Kidney (tissue), 14 donors: ENCODE results near the gene RPL39. TPM values are rescaled to one million over a fixed set of nuclear protein-coding genes. Genes with fewer than 3 reads are reported as not detected.

Source experiments
- DNase-seq, 5 donors: peaks; one replicate each; pipeline ENCODE4 v3.0.0-alpha.2; 2013 to 2020
- FAIRE-seq: peaks from 2 replicates; lab custom pipeline; 2012; peaks lifted over from hg19 to GRCh38; lab: Jason Lieb, UNC
- H3K27ac ChIP-seq, 2 donors: one replicate each; pipeline ENCODE4 v1.7.0; 2013; ENCODE audit warnings: low read depth in 2 of 2, low read length in 2 of 2, inconsistent platforms in 1 of 2
- H3K27me3 ChIP-seq: one replicate; pipeline ENCODE4 v1.7.1; 2013; ENCODE audit warnings: low read length, inconsistent platforms; ENCODE audit not compliant: control insufficient read depth, insufficient read depth
- H3K36me3 ChIP-seq, 3 donors: one replicate each; pipeline versions ENCODE4 v1.7.0 to v1.7.1; 2013; ENCODE audit warnings: low read length in 3 of 3, control low read depth in 1 of 3, inconsistent platforms in 1 of 3; ENCODE audit not compliant: insufficient read depth in 3 of 3, control insufficient read depth in 2 of 3
- H3K4me1 ChIP-seq, 3 donors: one replicate each; pipeline versions ENCODE4 v1.7.0 to v1.7.1; 2013; ENCODE audit warnings: low read length in 3 of 3, inconsistent platforms in 1 of 3, low read depth in 1 of 3; ENCODE audit not compliant: control insufficient read depth in 2 of 3, insufficient read depth in 2 of 3
- H3K4me3 ChIP-seq, 3 donors: one replicate each; pipeline versions ENCODE4 v1.7.0 to v1.8.1; 2013; ENCODE audit warnings: low read length in 3 of 3, control low read depth in 1 of 3, inconsistent platforms in 1 of 3
- H3K9ac ChIP-seq, 3 donors: one replicate each; pipeline versions ENCODE4 v1.7.0 to v1.7.1; 2013; ENCODE audit warnings: low read length in 3 of 3, control low read depth in 1 of 3, inconsistent platforms in 1 of 3
- H3K9me3 ChIP-seq, 3 donors: one replicate each; pipeline versions ENCODE4 v1.7.0 to v1.7.1; 2013; ENCODE audit warnings: low read length in 3 of 3, control low read depth in 1 of 3, inconsistent platforms in 1 of 3; ENCODE audit not compliant: control insufficient read depth in 2 of 3, insufficient read depth in 1 of 3
- CTCF ChIP-seq: IDR thresholded peaks from 3 replicates; pipeline ENCODE4 v1.5.1; 2012; ENCODE audit warnings: mild to moderate bottlenecking, moderate library complexity, borderline replicate concordance; ENCODE audit not compliant: insufficient read depth; ENCODE audit errors: extremely low read depth
- intact Hi-C: fragments of 100-400 bp; cut with DNase I; formaldehyde crosslinking; loops from one replicate; pipeline ENCODE4 v1.11.1; 2022
- polyA plus RNA-seq: library from polyadenylated mRNA; stranded (reverse); fragments of 350-450 nt; fragmentation: Illumina TruSeq; extraction: RNeasy Lipid Tissue Mini Kit (QIAGEN cat#74804); gene quantifications from one replicate; pipeline ENCODE4 v1.2.3, GENCODE V29; 2014; ENCODE audit warnings: low read depth, low replicate concordance; ENCODE audit not compliant: insufficient read depth
- total RNA-seq: library from RNA; stranded (reverse); fragmentation: NEBNext Ultra II Directional; extraction: Animal tissue kit (Norgen Biotek cat#: 25700); gene quantifications from one replicate; pipeline ENCODE4 v1.2.1, GENCODE V29; 2021
- donor health status: control.
- donor health status: control.
- donor health status: control.
- donor health status: control.
- donor health status: control.
- donor health status: DM: yes; HTN: yes; CAD: no.
- donor health status: Normal renal cell carcinoma (clear cell type).

RPL39 gene
- total and polyA plus RNA-seq, 2 donors from 2014 or later: 1,212 to 2,663 TPM

GRCh38 chrX:119784747-119785446, 6.5 kb downstream of the RPL39 start:
- Histone ChIP-seq H3K27ac (no peak overlapping the region), H3K9me3 (no peaks in the 10 kb centered on the region), H3K4me1 (no peaks in the 10 kb centered on the region), H3K9ac (no peak overlapping the region), H3K36me3 (peaks cover 0 to 17% (median 3%) of the 10 kb centered on the region in 3 donors), H3K4me3 (no peak overlapping the region), H3K27me3 (no peaks in the 10 kb centered on the region)
- intact Hi-C loops: no loop called here
- DNase-seq (no peak), FAIRE-seq (no peak)
- TF ChIP-seq CTCF: no peak

GRCh38 chrX:119783026-119783425, 8.4 kb downstream of the RPL39 start:
- TF ChIP-seq CTCF: no peak
- Histone ChIP-seq H3K4me1 (no peaks in the 10 kb centered on the region), H3K27ac (no peak overlapping the region), H3K27me3 (no peaks in the 10 kb centered on the region), H3K9ac (no peak overlapping the region), H3K9me3 (no peaks in the 10 kb centered on the region), H3K36me3 (peaks cover 0 to 17% (median 3%) of the 10 kb centered on the region in 3 donors), H3K4me3 (no peak overlapping the region)
- intact Hi-C loops: no loop called here
- DNase-seq: no peak
- FAIRE-seq: no peak

- H3K9ac ChIP-seq: no peak overlapping the region
- no peak for TF ChIP-seq CTCF
- H3K4me3 ChIP-seq: no peak overlapping the region
- H3K27me3 ChIP-seq: no peaks in the 10 kb centered on the region
- H3K27ac ChIP-seq: no peak overlapping the region
- H3K9me3 ChIP-seq: no peaks in the 10 kb centered on the region
- DNase-seq (no peak), FAIRE-seq (no peak)
- peaks cover 0 to 4% (median 0%) of the 10 kb centered on the region in 3 donors for H3K36me3 ChIP-seq
- H3K4me1 ChIP-seq: no peaks in the 10 kb centered on the region
- intact Hi-C loops: no loop called here
Measured at GRCh38 chrX:119778829-119779228, 12.6 kb downstream of the RPL39 start.
